Activated CD8-positive, alpha-beta memory T cell treated with anti-CD3 and anti-CD28 coated beads for 24 hours (primary cell): ENCODE measurements around the gene MAGOH.

Experiments
- DNase-seq: peaks from one replicate; pipeline ENCODE4 v3.0.0-alpha.2; 2020

The MAGOH gene

DNA sequence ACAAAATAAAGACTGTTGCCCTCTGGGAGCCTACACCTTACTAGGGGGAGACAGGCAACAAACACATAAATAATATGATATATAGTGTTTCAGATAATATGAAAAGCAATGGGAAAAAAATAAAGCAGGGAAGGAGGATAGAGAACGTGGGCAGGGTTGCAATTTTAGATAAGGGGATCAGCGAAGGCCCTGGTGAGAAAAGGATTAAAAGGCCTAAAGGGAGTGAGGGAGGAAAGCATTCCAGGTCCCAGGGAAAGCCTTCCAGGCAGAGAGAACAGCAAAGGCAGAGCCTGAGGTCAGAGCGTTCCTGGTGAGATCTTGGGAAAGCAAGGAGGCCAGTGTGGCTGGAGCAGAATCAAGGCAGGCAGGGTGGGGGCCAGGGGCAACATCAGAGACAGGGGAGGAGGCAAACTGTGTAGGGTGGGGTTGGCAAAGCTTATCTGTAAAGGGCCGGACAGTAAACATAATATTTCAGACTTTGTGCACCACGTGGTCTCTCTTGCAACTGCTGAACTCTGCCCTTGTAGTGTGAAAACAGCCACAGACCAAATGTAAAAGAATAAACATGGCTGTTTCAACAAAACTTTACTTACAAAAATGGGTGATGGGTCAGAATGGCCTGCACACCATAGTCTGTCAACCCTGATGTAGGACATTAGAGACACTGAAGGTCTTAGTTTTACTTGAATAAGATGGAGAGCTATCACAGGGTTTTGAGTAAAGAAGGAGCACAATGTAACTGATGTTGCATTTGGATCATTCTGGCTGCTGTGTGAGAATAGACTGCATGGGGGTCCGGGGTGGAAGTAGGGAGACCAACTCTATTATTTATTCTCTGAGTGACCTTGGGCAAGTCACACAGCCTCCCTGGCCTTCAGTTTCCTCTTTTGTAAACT lies 55.0 kb downstream of the MAGOH start:
- DNase-seq = peak; percentile 15

DNA sequence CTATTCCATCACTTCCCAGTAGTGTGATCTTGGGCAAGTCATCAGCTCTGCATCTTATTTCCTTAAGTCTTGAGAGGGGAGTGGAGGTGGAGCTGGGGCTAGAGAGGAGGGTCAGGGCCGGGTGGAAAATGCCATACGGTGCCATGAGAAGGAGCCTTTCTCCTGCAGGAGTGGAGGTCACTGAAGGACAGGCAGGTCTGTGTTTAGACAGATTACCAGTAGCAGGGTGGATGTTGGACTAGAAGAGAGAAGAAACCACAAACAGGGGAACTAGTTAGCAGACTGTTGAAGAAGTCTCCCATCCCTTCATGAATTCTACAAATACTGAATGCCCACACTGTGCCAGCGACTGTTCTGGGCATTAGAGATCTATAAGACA lies 55.6 kb downstream of the MAGOH start:
- DNase-seq = no peak

DNA sequence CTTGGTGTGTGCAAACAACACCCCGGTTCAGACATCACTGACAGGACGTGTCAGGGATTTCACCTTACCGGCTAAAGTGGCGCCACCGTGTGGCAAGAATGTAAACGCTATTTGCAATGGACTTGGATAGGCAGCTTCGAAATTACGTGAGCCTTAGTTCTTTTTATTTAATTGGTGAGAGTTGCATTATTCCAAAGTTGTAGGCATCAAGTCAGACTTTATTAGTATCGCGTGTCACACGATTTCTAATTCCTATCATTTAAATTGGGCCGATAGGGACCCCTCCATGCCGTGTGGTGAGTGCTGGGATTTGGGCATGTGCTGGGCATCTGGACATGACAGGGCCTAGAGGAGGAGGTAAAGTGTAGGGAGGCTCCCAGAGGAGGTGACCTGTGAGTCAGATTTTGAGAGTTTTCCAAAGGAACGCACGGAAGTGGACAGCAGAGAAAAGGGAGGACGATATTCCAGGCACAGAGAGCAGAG lies 56.2 kb downstream of the MAGOH start:
- DNase-seq = peak; percentile 89

DNA sequence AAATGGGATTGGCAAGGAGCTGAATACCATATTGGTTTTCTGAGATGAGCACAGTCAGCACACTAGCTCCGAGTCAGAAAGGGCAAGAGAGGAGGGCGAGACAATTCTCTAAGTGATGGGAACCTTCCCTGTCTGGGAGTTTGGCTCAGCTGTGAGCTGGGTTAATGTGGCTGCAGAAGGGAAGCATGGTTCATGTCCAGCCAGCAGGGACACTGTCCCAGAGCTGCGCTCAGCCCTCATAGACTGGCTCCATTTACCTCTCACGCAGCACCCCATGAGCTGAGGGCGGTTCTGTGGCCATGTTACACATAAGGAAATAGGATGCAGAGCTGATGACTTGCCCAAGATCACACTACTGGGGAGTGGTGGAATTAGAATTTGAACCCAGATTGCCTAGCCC lies 57.4 kb downstream of the MAGOH start:
- no peak for DNase-seq

DNA sequence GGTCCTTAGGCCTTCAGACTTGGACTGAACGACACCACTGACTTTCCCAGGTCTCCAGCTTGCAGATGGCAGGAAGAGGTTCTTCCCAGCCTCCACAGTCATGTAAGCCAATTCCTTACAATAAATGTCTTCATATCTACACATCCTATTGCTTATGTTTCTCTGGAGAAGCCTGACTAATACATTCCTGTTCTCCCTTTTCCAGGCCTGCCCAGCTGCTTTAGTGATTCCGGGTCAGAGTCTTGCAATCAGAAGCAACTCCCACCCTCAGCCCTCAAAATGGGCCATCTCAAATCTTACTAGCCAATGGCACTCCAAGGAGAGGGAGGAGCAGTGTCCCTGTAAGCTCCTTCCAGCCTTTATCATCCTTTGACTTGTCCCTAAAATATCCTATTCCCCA lies 58.1 kb downstream of the MAGOH start:
- no peak for DNase-seq
